Tibial nerve (tissue), 4 donors: Measurements from ENCODE around the gene RBBP5.

Experiments
- CTCF ChIP-seq, 5 experiments: fragments of 200-600 bp in 3 of 5; fragments of 450-650 bp in 2 of 5; sonication (generic) in 3 of 5; IDR thresholded peaks; one replicate each; pipeline ENCODE4 v1.5.1; 2016 to 2019; ENCODE audit warnings: antibody characterized with exemption in 5 of 5, mild to moderate bottlenecking in 3 of 5, moderate library complexity in 2 of 5
- EP300 ChIP-seq, 2 donors: sonication (generic); formaldehyde crosslinking; IDR thresholded peaks; one replicate each; pipeline ENCODE4 v1.6.1; 2017; ENCODE audit warnings: antibody characterized with exemption in 2 of 2, mild to moderate bottlenecking in 1 of 2

- TF ChIP-seq CTCF (IDR thresholded peaks at IDR 0.05) (no peak), EP300 (IDR thresholded peaks at IDR 0.05) (no peak)
Measured at GRCh38 chr1:205147191-205147835, 25.5 kb upstream of the RBBP5 start.
